ENCODE measurements around the gene ZBED3. TPM values are rescaled to one million over a fixed set of nuclear protein-coding genes. Genes with fewer than 3 reads are reported as not detected.
"Not testable (repeated sequence)": the region's sequence is repeated elsewhere in the genome, so short reads cannot be mapped to it uniquely, and the experiment has no call there.

ZBED3 gene
- total RNA-seq, 2 experiments from 2014 or later: 5.2 to 6.8 TPM

DNA sequence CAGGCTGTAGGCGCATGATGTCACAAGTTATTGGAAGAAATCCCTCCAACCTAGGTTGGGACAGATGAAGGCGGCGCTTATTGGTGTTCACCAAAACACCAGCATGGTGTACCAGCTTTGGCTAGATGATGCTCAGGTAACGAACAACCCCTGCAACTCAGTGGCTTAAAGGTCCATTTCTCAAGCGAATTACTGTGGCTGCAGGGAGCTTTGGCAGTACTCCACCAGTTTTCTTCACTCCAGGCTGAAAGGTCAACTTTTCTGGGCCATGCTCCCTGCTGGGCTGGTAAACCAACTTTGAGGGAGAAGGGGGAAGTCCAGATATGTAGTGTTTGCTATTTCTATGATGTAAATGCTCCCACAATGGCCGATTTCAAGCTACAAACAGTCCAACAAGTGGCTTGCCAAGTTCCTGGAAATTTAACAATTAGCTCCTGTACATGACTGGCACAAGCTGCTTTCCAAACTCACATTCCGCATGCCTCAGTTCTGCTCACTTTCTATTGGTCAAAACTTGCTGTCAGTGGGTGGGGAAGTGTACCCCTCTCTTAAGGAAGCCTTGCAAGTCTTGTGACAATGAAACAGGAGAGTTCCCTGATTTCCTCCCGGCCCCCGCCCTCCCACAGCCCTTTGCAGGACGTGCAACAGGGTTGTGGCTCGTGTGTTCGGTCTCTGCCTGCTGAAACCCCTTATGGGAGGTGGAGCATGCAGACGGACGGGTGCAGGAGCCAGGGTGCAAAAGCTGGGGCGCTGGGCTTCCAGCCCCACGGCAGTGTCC is 588 bp upstream of the ZBED3 start:
- H3K27ac Mint-ChIP-seq: peak overlapping the region; percentile 82
- H3K4me1 Mint-ChIP-seq (ENCODE audit: low read depth): peaks cover 20% of the 10 kb centered on the region
- DNase-seq (no peak), ATAC-seq (peak; percentile 36)
- TF ChIP-seq, protein P1, sequence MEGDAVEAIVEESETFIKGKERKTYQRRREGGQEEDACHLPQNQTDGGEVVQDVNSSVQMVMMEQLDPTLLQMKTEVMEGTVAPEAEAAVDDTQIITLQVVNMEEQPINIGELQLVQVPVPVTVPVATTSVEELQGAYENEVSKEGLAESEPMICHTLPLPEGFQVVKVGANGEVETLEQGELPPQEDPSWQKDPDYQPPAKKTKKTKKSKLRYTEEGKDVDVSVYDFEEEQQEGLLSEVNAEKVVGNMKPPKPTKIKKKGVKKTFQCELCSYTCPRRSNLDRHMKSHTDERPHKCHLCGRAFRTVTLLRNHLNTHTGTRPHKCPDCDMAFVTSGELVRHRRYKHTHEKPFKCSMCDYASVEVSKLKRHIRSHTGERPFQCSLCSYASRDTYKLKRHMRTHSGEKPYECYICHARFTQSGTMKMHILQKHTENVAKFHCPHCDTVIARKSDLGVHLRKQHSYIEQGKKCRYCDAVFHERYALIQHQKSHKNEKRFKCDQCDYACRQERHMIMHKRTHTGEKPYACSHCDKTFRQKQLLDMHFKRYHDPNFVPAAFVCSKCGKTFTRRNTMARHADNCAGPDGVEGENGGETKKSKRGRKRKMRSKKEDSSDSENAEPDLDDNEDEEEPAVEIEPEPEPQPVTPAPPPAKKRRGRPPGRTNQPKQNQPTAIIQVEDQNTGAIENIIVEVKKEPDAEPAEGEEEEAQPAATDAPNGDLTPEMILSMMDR (IDR thresholded peaks at IDR 0.05): no peak
- CTCF ChIA-PET: interaction anchor here (0.8 to 5.1 kb wide), 5 partner anchors 10 to 405 kb away, joined by 3 to 69 read pairs (median 4); partner anchors contain the start of gene WDR41
- POLR2A ChIA-PET: interaction anchor here (1.1 to 2.8 kb wide), 3 partner anchors 10 to 56 kb away, joined by 3 to 15 read pairs (median 4); no protein-coding TSS in a partner anchor
- peaks cover 14% of the 10 kb centered on the region for H3K36me3 Mint-ChIP-seq (ENCODE audit: low read depth)
- no peaks in the 10 kb centered on the region for H3K9me3 Mint-ChIP-seq
- H3K27me3 Mint-ChIP-seq: no peaks in the 10 kb centered on the region
- H3K4me3 Mint-ChIP-seq: peak overlapping the region; percentile 85
- intact Hi-C loops (cut with micrococcal nuclease): no loop called here

DNA sequence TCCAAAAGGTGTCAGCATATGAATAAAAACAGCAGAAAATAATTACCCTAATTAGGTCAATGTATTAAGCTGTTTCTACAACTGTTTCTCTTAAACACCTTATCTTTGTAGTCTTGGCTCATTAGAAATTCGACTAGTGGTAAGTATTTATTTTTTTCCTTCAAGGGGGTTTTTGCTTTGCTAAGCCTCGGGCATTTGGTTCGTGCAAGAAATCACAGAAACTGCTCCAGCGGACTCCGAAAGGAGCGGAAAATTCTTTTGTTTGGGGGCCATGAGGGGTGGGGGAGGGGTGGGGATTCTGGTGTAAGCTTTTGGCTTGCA is 757 bp downstream of the ZBED3 start:
- intact Hi-C loops (cut with micrococcal nuclease): no loop called here
- Mint-ChIP-seq H3K36me3 (ENCODE audit: low read depth) (peaks cover 22% of the 10 kb centered on the region), H3K4me1 (ENCODE audit: low read depth) (peaks cover 23% of the 10 kb centered on the region), H3K4me3 (peak overlapping the region; percentile 85), H3K27ac (peak overlapping the region; percentile 91), H3K9me3 (no peaks in the 10 kb centered on the region), H3K27me3 (no peaks in the 10 kb centered on the region)
- no peak for ATAC-seq
- DNase-seq: no peak
- TF ChIP-seq, protein P1 (IDR thresholded peaks at IDR 0.05): no peak
- CTCF ChIA-PET: interaction anchor here (0.8 to 5.1 kb wide), 3 partner anchors 9 to 406 kb away, joined by 3 to 69 read pairs (median 4); no protein-coding TSS in a partner anchor
- POLR2A ChIA-PET: interaction anchor here (0.6 to 2.8 kb wide), 5 partner anchors 8 to 226 kb away, joined by 3 to 15 read pairs (median 3); no protein-coding TSS in a partner anchor

DNA sequence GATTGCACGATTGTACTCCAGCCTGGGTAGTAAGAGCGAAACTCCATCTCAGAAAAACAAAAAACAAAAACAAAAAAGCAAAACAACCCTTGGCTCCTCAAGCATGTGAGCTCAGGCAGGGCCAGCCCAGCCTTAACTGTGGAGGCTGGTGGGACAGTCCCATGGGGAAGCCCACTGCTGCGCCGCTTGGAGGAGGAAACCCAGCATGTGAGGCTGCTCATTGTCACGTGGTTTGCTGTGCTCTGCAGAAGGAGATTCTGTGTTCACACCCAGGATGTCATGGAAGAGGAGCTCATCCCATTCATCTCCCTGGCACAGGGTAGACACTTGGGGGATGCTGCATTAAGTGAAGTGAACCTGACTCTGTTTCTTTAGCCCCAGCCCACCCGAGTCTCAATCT is 4.0 kb downstream of the ZBED3 start:
- Mint-ChIP-seq H3K27ac (no peak overlapping the region), H3K9me3 (no peaks in the 10 kb centered on the region), H3K27me3 (no peaks in the 10 kb centered on the region), H3K4me1 (ENCODE audit: low read depth) (peaks cover 20% of the 10 kb centered on the region), H3K36me3 (ENCODE audit: low read depth) (peaks cover 22% of the 10 kb centered on the region), H3K4me3 (no peak overlapping the region)
- intact Hi-C loops (cut with micrococcal nuclease): no loop called here
- DNase-seq (peak; percentile 32), ATAC-seq (peak; percentile 35)
- ChIA-PET POLR2A (no interaction called here), CTCF (interaction anchor here (1.3 to 1.4 kb wide), 2 partner anchors 20 to 409 kb away, joined by 3 to 4 read pairs; partner anchors contain the start of gene WDR41)
- TF ChIP-seq, protein P1 (IDR thresholded peaks at IDR 0.05): no peak

DNA sequence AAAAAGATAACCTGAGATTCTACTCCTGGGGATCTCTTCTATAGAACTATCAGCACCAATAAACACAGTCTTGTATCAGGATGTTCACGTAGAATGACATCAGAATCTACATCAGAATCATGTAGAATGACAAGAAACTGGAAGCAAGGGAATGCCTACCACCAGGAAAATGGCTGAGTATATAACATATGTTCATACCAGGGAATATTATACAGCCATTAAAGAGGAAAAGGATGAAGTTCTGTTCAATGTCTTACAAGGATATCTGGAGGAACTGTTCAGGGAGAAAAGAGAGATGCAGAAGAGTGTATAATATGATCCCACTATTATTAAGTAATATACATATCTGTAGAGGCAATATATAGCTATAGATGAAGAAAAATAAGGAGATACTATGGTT is 4.8 kb downstream of the ZBED3 start:
- ATAC-seq (no peak), DNase-seq (no peak)
- no peak overlapping the region for H3K4me3 Mint-ChIP-seq
- no peaks in the 10 kb centered on the region for H3K27me3 Mint-ChIP-seq
- H3K36me3 Mint-ChIP-seq (ENCODE audit: low read depth): peaks cover 22% of the 10 kb centered on the region
- intact Hi-C loops (cut with micrococcal nuclease): no loop called here
- no peak overlapping the region for H3K27ac Mint-ChIP-seq
- TF ChIP-seq, protein P1 (IDR thresholded peaks at IDR 0.05): no peak
- peaks cover 12% of the 10 kb centered on the region for H3K4me1 Mint-ChIP-seq (ENCODE audit: low read depth)
- ChIA-PET POLR2A (no interaction called here), CTCF (no interaction called here)
- no peaks in the 10 kb centered on the region for H3K9me3 Mint-ChIP-seq

DNA sequence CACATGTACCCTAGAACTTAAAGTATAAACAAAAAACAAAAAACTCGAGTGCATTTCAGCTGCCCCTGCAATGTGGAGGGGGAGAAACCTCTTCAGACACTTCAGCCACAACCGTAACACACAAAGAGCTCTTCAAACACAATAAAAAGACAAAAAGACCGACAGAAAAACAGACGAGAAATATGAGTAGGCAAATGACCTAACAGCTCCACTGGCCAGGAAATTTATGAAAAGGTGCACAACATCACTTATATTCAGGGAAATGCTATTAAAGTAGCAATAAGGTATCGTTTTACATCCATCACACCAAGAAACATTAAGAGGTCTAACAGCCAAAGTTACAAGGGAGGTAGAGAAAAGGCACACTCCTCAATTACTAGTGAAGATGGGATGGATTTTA is 6.2 kb downstream of the ZBED3 start:
- H3K27me3 Mint-ChIP-seq: no peaks in the 10 kb centered on the region
- no peak for ATAC-seq
- ChIA-PET CTCF (no interaction called here), POLR2A (no interaction called here)
- no peak overlapping the region for H3K27ac Mint-ChIP-seq
- DNase-seq: no peak
- intact Hi-C loops (cut with micrococcal nuclease): no loop called here
- no peak overlapping the region for H3K4me3 Mint-ChIP-seq
- H3K9me3 Mint-ChIP-seq: no peaks in the 10 kb centered on the region
- peaks cover 12% of the 10 kb centered on the region for H3K4me1 Mint-ChIP-seq (ENCODE audit: low read depth)
- TF ChIP-seq, protein P1 (IDR thresholded peaks at IDR 0.05): no peak
- H3K36me3 Mint-ChIP-seq (ENCODE audit: low read depth): peaks cover 27% of the 10 kb centered on the region

DNA sequence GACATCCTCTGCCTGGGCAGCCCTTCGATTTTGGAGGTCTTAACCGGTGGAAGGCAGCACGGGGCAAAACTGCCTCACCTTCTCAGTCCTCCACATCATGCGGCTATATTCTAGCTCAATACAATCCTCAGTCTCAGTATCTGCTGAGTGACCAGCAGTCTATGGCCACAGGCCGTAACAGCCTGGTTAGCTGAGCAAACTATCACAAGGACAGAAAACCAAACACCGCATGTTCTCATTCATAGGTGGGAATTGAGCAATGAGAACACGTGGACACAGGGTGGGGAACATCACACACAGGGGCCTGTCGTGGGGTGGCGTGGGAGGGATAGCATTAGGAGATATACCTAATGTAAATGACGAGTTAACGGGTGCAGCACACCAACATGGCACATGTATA is 6.6 kb downstream of the ZBED3 start:
- intact Hi-C loops (cut with micrococcal nuclease); ATAC-seq: not testable (repeated sequence)

More for the DNA sequence above, 6.6 kb downstream of the ZBED3 start:
- H3K27ac Mint-ChIP-seq, H3K9me3 Mint-ChIP-seq, H3K27me3 Mint-ChIP-seq, POLR2A ChIA-PET, H3K4me3 Mint-ChIP-seq, CTCF ChIA-PET, DNase-seq: not testable (repeated sequence)
- Mint-ChIP-seq H3K36me3 (ENCODE audit: low read depth) (peaks cover 27% of the 10 kb centered on the region), H3K4me1 (ENCODE audit: low read depth) (peaks cover 12% of the 10 kb centered on the region)
